Thymus (tissue), 11 donors: ENCODE measurements around the gene DMRTC2. TPM values are rescaled to one million over a fixed set of nuclear protein-coding genes. Genes with fewer than 3 reads are reported as not detected.

ENCODE experiments used
- DNase-seq, 9 donors: peaks; one replicate each; pipeline ENCODE4 v3.0.0-alpha.2; 2013; ENCODE audit warnings: low spot score in 9 of 9, low read depth in 6 of 9, missing footprints in 1 of 9
- H3K27ac ChIP-seq, 2 donors: one replicate each; pipeline ENCODE4 v1.5.1; 2013; ENCODE audit warnings: control low read depth in 1 of 2, low read depth in 1 of 2, low read length in 1 of 2, mild to moderate bottlenecking in 1 of 2, moderate library complexity in 1 of 2
- H3K27me3 ChIP-seq, 2 donors: one replicate each; pipeline ENCODE4 v1.5.1; 2013; ENCODE audit warnings: low read length in 1 of 2; ENCODE audit not compliant: control insufficient read depth in 2 of 2, insufficient read depth in 1 of 2
- H3K36me3 ChIP-seq, 2 donors: one replicate each; pipeline ENCODE4 v1.5.1; 2013; ENCODE audit warnings: low read length in 1 of 2, mild to moderate bottlenecking in 1 of 2, moderate library complexity in 1 of 2; ENCODE audit not compliant: control insufficient read depth in 2 of 2, insufficient read depth in 2 of 2
- H3K4me1 ChIP-seq, 2 donors: one replicate each; pipeline ENCODE4 v1.5.1; 2013; ENCODE audit warnings: low read length in 2 of 2; ENCODE audit not compliant: control insufficient read depth in 2 of 2, insufficient read depth in 2 of 2
- H3K4me3 ChIP-seq, 2 donors: one replicate each; pipeline ENCODE4 v1.5.1; 2013; ENCODE audit warnings: low read length in 2 of 2, control low read depth in 1 of 2, mild to moderate bottlenecking in 1 of 2
- H3K9me3 ChIP-seq, 2 donors: one replicate each; pipeline ENCODE4 v1.5.1; 2013; ENCODE audit warnings: low read length in 1 of 2, mild to moderate bottlenecking in 1 of 2; ENCODE audit not compliant: control insufficient read depth in 2 of 2, insufficient read depth in 1 of 2
- WGBS: extraction: QIAGEN DNeasy Blood & Tissue Kit; methylation state at CpG from one replicate; pipeline ENCODE4 v1.1.7; 2013; 5-methylcytosine and 5-hydroxymethylcytosine counted together
- polyA plus RNA-seq: library from polyadenylated mRNA; stranded (reverse); fragments of 200-250 nt; gene quantifications from one replicate; pipeline ENCODE4 v1.2.3, GENCODE V29; 2013
- total RNA-seq: library from RNA; stranded (reverse); fragments of 120-200 nt; gene quantifications from one replicate; pipeline ENCODE4 v1.2.4, GENCODE V29; 2013
- donor health status: healthy.

The DMRTC2 gene
- total and polyA plus RNA-seq, 2 donors, result 0.07 TPM; not detected in 1

- H3K4me3 ChIP-seq, result no peak overlapping the region
- no peaks in the 10 kb centered on the region for H3K27me3 ChIP-seq
- H3K4me1 ChIP-seq, result peaks cover 34 to 67% of the 10 kb centered on the region in 2 donors
- no peak for DNase-seq
- H3K36me3 ChIP-seq, result peaks cover 0 to under 1% of the 10 kb centered on the region in 2 donors
- WGBS, result 96% methylated on average over 7 of the region's 7 CpGs
- H3K9me3 ChIP-seq, result no peaks in the 10 kb centered on the region
- H3K27ac ChIP-seq, result no peak overlapping the region
Observed at GRCh38 chr19:41879670-41880328, 35.0 kb downstream of the DMRTC2 start.

- peaks cover 35 to 67% of the 10 kb centered on the region in 2 donors for H3K4me1 ChIP-seq
- DNase-seq, result no peak
- H3K4me3 ChIP-seq, result no peak overlapping the region
- peaks cover 0 to 4% of the 10 kb centered on the region in 2 donors for H3K36me3 ChIP-seq
- no peak overlapping the region for H3K27ac ChIP-seq
- H3K27me3 ChIP-seq, result no peaks in the 10 kb centered on the region
- WGBS, result 89% methylated on average over 5 of the region's 5 CpGs
- H3K9me3 ChIP-seq, result no peaks in the 10 kb centered on the region
Observed at GRCh38 chr19:41880329-41880708, 35.5 kb downstream of the DMRTC2 start.

GRCh38 chr19:41882568-41883462 lies 38.0 kb downstream of the DMRTC2 start, which contains the start of gene ARHGEF1:
Gene ARHGEF1, plus strand, starts transcription at chr19:41883184. Its CDS starts 4,899 bp downstream, at chr19:41888083.
- Histone ChIP-seq H3K9me3 (no peaks in the 10 kb centered on the region), H3K4me1 (peaks cover 25 to 66% of the 10 kb centered on the region in 2 donors), H3K4me3 (peak within 1 kb of the TSS; percentile 73 to 86), H3K27ac (peak within 1 kb of the TSS; percentile 94 to 98), H3K36me3 (peaks cover under 1 to 4% of the 10 kb centered on the region in 2 donors), H3K27me3 (no peaks in the 10 kb centered on the region)
- DNase-seq, result peak in 3 of 9 donors; percentile 51 to 80 (median 63)
- WGBS, result 3% methylated on average over 79 of the region's 80 CpGs

- Histone ChIP-seq H3K9me3 (no peaks in the 10 kb centered on the region), H3K4me3 (peak overlapping the region; percentile 73 to 86), H3K27ac (peak overlapping the region; percentile 94 to 98), H3K27me3 (no peaks in the 10 kb centered on the region), H3K4me1 (peaks cover 23 to 66% of the 10 kb centered on the region in 2 donors), H3K36me3 (peaks cover 4 to 7% of the 10 kb centered on the region in 2 donors)
- DNase-seq, result peak in 1 of 9 donors; percentile 39
- WGBS, result under 1% methylated on average over 23 of the region's 23 CpGs
Observed at GRCh38 chr19:41883463-41883820, 38.6 kb downstream of the DMRTC2 start.

GRCh38 chr19:41883821-41884733 lies 39.2 kb downstream of the DMRTC2 start:
- H3K4me1 ChIP-seq, result peaks cover 27 to 66% of the 10 kb centered on the region in 2 donors
- peak overlapping the region; percentile 73 to 86 for H3K4me3 ChIP-seq
- DNase-seq, result peak in 4 of 9 donors; percentile 77 to 90 (median 81)
- WGBS, result 1% methylated on average over 66 of the region's 66 CpGs
- no peaks in the 10 kb centered on the region for H3K9me3 ChIP-seq
- H3K36me3 ChIP-seq, result peaks cover 8 to 13% of the 10 kb centered on the region in 2 donors
- peak overlapping the region; percentile 94 to 98 for H3K27ac ChIP-seq
- H3K27me3 ChIP-seq, result no peaks in the 10 kb centered on the region

GRCh38 chr19:41886761-41887710 lies 42.2 kb downstream of the DMRTC2 start:
- DNase-seq, result peak in 6 of 9 donors; percentile 73 to 92 (median 78)
- Histone ChIP-seq H3K27me3 (no peaks in the 10 kb centered on the region), H3K9me3 (no peaks in the 10 kb centered on the region), H3K4me1 (peaks cover 25 to 73% of the 10 kb centered on the region in 2 donors), H3K36me3 (peaks cover 32 to 37% of the 10 kb centered on the region in 2 donors), H3K27ac (peak overlapping the region; percentile 90 to 96), H3K4me3 (peak overlapping the region; percentile 55 to 76)
- WGBS, result 7% methylated on average over 13 of the region's 13 CpGs

GRCh38 chr19:41887711-41888382 lies 43.0 kb downstream of the DMRTC2 start:
- DNase-seq, result peak in 4 of 9 donors; percentile 59 to 87 (median 74)
- WGBS, result 9% methylated on average over 17 of the region's 17 CpGs
- no peaks in the 10 kb centered on the region for H3K9me3 ChIP-seq
- H3K4me3 ChIP-seq, result peak overlapping the region; percentile 55 to 76
- H3K36me3 ChIP-seq, result peaks cover 41 to 45% of the 10 kb centered on the region in 2 donors
- no peaks in the 10 kb centered on the region for H3K27me3 ChIP-seq
- H3K4me1 ChIP-seq, result peaks cover 25 to 71% of the 10 kb centered on the region in 2 donors
- peak overlapping the region; percentile 90 to 96 for H3K27ac ChIP-seq
